Raji (cell line): ENCODE data around the gene THUMPD3.

Source experiments
- POLR2A ChIP-seq: IDR thresholded peaks from 2 replicates; pipeline ENCODE4 v1.6.1; 2011; ENCODE audit warnings: low read depth, low read length, control low read depth; ENCODE audit not compliant: insufficient read depth

THUMPD3 gene

DNA sequence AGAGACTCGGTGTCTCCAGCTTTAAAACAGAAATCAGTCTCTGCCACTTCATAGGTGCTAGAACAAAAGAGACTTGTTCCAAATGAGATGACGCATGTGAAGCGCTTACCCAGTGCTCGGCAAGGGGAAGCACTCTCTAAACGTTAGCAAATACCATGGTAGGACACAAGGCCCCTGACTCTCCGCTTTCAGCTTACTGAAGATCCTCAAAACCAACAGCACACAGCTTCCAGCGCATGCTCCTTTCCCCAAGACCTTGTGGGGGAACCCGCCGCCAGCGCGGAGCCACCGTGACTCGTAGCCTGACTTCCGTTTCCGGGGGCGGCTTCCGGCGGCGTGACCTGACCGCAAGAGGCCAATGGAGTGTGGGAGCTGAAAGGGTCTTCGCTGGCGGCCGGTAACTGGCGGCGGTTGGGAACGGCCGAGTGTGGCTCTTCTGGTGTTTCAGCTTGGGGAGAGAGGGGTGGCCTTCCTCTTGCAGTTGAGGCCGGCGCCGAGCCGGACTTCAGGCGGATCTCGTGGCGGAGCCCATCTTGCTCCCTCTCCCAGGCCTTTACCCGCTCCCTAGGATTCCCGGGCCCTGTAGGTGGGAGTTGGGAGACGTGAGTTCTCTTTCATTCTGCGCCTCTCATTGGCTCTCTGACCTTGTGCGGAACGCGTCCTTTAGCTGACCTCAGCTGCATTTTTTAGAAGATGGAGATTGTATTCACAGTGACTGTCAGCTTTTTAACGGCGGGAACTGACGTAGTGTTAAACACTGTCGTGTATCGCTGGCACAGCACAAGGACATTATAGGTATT lies at the start of gene THUMPD3:
Gene THUMPD3 (plus strand): TSS at position 324 of the 800 bp plus-strand sequence. CDS start 2,015 bp downstream, outside the sequence.
- TF ChIP-seq POLR2A: peak; percentile 91

DNA sequence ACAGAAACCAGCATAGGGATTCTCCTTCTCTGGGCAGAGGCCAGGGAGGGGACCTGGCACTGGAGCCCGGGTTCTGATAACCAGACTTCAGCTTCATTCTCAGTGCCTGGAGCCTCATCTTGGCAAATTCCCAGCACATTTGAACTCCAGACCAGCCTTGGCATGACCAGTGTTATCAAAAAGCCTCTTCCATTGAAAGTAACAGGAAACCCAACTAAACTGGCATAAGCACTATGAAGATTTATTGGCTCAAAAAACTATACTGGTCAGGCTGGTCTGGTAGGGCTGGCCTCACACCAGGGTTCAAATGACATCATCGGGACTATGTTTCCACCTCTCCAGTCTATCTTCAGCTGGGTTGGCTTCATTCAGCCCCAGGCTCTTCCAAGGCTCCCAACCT lies 48.1 kb upstream of the THUMPD3 start:
- TF ChIP-seq POLR2A: no peak

GRCh38 chr3:9316881-9317361 lies 45.9 kb upstream of the THUMPD3 start:
- no peak for TF ChIP-seq POLR2A

- no peak for TF ChIP-seq POLR2A
These were observed 40.1 kb upstream of the THUMPD3 start for GRCh38 chr3:9322780-9323179.

GRCh38 chr3:9324944-9325343 lies 37.9 kb upstream of the THUMPD3 start:
- no peak for TF ChIP-seq POLR2A

GRCh38 chr3:9327578-9327977 lies 35.3 kb upstream of the THUMPD3 start:
- TF ChIP-seq POLR2A: no peak

DNA sequence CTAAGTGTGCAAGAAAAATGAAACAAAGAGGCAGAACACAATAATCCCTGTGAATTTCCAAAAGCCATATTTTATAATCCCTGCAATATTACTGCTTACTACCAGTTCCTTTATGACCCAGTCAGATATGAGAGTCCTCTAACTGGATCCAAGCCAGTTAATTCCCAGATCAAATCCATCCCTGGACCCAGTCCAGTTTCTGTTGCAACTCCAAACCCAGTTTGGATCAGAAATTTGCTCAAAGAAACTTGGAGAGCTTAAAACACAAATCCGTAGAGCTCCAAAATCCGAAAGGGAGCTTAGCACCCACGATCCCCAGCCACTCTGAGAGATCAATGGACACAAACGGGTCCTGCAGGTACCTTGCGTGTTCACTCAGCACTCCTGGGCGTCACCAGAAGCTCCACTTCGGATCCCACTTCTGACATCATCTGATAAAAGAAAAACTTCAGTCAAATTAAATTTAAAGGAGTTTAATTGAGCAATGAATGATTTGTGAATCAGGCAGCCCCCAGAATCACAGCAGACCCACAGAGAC lies 32.6 kb upstream of the THUMPD3 start:
- TF ChIP-seq POLR2A: no peak

- no peak for TF ChIP-seq POLR2A
These were observed 31.7 kb upstream of the THUMPD3 start for GRCh38 chr3:9331171-9331570.

GRCh38 chr3:9332250-9333030 lies 30.4 kb upstream of the THUMPD3 start:
- no peak for TF ChIP-seq POLR2A

- TF ChIP-seq POLR2A: no peak
These were observed 22.9 kb upstream of the THUMPD3 start for GRCh38 chr3:9339761-9340471.

DNA sequence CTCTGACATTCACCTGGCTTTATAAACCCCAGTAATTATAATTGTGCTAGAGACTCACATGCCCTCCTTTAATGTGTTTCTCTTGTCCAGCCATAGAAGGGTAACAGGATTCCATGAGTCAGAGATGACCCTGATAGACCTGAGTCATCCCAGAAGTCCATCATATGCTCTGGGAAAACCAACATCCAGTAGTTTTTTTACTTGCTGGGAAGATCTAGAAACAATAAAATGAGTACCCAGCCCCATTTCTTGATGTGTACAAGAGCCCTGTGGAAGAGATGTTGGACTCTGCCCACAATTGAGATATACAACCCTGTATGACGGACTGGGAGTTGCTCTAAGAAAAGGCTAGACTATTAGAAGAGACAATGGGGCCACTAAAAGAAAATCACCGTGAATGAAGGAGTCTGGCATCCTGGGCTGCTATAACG lies 22.4 kb upstream of the THUMPD3 start:
- no peak for TF ChIP-seq POLR2A

DNA sequence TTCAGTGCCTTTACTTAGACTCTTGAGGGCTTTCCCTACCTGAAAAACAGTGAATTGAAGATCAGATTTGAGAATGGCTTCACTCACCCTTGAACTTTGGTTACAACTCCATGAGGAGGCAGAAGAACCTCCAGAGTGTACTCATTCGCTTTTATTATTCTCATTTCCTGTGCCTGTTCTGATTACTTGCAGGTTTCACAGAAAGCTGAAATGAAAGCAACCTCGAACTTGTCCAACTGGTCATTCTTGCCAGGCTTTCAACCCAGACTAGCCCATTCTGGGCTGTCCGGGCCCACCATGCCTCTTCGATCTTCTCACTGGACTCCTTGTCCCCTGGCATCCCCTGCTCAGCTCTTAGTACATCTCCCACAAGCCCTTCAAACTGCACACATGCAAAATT lies 20.2 kb upstream of the THUMPD3 start:
- no peak for TF ChIP-seq POLR2A

DNA sequence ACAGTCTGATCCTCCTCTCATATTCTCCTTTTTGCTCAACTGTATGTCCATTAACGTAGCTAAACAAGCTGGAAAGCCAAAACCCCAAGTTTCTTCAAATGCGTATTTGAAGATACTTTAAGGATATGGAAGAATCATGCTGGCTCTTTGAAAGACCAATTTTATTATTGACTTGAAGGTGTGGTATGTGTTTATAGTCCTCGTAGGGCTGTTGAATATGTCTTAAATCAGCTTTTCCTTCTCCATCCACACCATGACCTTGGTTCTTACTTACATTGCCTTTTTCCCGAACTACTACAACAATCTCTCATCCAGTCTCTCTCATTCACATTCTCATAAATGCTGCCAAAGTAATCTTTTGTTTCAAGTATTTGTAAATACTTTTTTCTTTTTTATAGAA lies 19.7 kb upstream of the THUMPD3 start:
- no peak for TF ChIP-seq POLR2A

- no peak for TF ChIP-seq POLR2A
These were observed 17.8 kb upstream of the THUMPD3 start for GRCh38 chr3:9345041-9345440.

GRCh38 chr3:9346141-9346540 lies 16.7 kb upstream of the THUMPD3 start:
- TF ChIP-seq POLR2A: no peak
